Prostate gland (tissue), 2 donors: ENCODE data around the gene MCRIP2.

Experiments used
- POLR2A ChIP-seq: fragments of 450-650 bp; IDR thresholded peaks from one replicate; pipeline ENCODE4 v1.6.1; 2016; ENCODE audit warnings: antibody characterized with exemption, mild to moderate bottlenecking
- POLR2AphosphoS5 ChIP-seq: sonication (generic); formaldehyde crosslinking; IDR thresholded peaks from one replicate; pipeline ENCODE4 v1.6.1; 2017; ENCODE audit warnings: antibody characterized with exemption
- TF ChIP-seq, protein P1 (sequence below), 4 experiments: fragments of 200-600 bp in 2 of 4; fragments of 450-650 bp in 2 of 4; sonication (generic) in 2 of 4; IDR thresholded peaks; 1 replicate in 3 of 4; 2 replicates in 1 of 4; pipeline ENCODE4 v1.5.1; 2016 to 2019; ENCODE audit warnings: antibody characterized with exemption in 4 of 4, mild to moderate bottlenecking in 2 of 4, moderate library complexity in 2 of 4

DNA sequence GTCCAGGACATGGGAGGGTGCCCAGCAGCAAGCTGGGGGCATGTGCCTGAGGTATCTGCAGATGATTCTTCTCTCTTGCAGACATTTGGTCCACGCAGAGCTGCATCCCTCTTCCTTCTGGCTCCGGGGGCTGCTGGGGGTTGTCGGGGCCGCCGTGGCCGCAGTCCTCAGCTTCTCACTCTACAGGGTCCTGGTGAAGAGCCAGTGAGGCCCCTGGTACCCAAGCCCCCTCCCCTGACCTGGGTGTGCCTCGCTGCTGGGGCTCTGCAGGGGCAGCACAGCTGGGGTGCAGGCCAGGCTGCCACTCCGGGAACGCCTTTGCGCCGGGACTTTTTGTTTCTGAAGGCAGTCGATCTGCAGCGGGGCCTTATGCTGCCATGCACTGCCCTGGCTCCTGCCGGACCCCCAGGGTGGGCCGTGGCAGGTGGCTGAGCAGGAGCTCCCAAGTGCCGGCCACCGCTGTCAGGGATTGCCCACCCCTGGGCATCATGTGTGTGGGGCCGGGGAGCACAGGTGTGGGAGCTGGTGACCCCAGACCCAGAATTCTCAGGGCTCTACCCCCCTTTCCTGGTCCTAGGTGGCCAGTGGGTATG, 31.9 kb downstream of the MCRIP2 start:
- TF ChIP-seq POLR2A, result no peak
- TF ChIP-seq, protein P1, sequence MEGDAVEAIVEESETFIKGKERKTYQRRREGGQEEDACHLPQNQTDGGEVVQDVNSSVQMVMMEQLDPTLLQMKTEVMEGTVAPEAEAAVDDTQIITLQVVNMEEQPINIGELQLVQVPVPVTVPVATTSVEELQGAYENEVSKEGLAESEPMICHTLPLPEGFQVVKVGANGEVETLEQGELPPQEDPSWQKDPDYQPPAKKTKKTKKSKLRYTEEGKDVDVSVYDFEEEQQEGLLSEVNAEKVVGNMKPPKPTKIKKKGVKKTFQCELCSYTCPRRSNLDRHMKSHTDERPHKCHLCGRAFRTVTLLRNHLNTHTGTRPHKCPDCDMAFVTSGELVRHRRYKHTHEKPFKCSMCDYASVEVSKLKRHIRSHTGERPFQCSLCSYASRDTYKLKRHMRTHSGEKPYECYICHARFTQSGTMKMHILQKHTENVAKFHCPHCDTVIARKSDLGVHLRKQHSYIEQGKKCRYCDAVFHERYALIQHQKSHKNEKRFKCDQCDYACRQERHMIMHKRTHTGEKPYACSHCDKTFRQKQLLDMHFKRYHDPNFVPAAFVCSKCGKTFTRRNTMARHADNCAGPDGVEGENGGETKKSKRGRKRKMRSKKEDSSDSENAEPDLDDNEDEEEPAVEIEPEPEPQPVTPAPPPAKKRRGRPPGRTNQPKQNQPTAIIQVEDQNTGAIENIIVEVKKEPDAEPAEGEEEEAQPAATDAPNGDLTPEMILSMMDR (IDR thresholded peaks at IDR 0.05), result no peak
- TF ChIP-seq POLR2AphosphoS5, result no peak
